ENCODE results near the gene PTPRE.

GRCh38 chr10:128063736-128064107, 156.8 kb downstream of the PTPRE start:
- TF ChIP-seq CTCF (IDR thresholded peaks at IDR 0.05): no peak
- no peak for TF ChIP-seq EP300 (IDR thresholded peaks at IDR 0.05)
- no peak for TF ChIP-seq POLR2AphosphoS5 (IDR thresholded peaks at IDR 0.05)

Measured in upper lobe of left lung (tissue), 4 donors.